ENCODE measurements around the gene ADORA2B.
"Not testable (repeated sequence)": the region's sequence is repeated elsewhere in the genome, so short reads cannot be mapped to it uniquely, and the experiment has no call there.

Gene ADORA2B

DNA sequence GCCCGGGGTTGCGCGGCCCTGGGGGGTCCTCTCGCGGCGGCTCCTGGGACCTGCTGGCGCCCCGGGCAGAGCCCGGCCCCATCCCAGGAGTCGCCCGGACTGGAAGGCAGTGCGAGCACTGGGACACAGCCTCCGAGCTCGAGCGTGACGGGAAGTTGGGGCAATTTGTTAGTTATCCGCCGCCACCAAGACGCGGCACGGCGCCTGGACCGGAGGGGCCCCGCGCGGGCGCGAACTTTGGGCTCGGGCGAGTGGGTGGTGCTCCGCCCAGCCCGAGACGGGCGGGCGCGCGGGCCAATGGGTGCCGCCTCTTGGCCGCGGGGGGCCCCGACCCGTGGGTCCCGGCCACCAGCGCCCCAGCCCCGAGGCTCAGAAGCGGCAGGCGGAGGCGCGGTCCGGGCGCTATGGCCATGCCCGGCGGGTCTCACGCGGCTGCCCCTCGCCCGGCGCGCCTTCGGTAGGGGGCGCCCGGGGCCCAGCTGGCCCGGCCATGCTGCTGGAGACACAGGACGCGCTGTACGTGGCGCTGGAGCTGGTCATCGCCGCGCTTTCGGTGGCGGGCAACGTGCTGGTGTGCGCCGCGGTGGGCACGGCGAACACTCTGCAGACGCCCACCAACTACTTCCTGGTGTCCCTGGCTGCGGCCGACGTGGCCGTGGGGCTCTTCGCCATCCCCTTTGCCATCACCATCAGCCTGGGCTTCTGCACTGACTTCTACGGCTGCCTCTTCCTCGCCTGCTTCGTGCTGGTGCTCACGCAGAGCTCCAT lies at the start of gene ADORA2B:
Gene ADORA2B, plus strand, starts transcription at position 372 of the 768 bp plus-strand sequence. Its CDS starts 119 bp downstream, at position 491.
- DNase-seq, result peak; percentile 23

GRCh38 chr17:15896277-15896676 lies 48.7 kb upstream of the ADORA2B start:
- DNase-seq, result no peak

DNA sequence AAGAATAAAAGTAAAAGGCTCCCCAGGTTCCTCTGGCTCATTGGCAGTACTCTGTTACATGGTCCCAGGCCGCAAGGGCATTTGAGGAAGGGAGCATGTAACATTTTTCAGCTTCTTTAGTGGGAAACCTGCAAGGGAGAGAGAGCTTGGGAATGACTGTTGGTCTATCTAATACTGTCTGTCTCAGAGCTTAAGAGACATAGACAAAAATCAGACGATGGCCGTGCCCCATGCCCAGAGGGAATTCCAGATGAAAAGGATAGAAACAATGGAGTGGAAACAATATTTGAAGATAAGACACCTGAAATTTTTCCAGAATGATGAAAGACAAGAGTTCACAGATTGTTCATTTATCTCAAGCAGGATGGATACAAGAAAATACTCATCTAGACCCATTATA lies 48.1 kb upstream of the ADORA2B start:
- DNase-seq, result no peak

- not testable (repeated sequence) for DNase-seq
These were observed 45.3 kb upstream of the ADORA2B start for GRCh38 chr17:15899596-15899995.

- DNase-seq, result no peak
These were observed 44.1 kb upstream of the ADORA2B start for GRCh38 chr17:15900871-15901270.

DNA sequence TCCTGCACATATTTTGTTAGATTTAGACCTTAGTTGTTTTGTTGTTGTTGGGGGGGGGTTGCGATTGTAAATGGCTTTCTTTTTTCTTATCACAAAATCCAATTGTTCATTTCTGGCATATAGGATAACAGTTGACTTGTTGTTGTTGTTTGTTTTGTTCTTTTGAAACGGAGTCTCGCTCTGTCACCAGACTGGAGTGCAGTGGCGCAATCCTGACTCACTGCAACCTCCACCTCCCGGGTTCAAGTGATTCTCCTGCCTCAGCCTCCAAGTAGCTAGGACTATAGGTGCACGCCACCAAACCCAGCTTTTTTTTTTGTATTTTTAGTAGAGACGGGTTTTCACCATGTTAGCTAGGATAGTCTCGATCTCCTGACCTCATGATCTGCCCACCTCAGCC lies 39.7 kb upstream of the ADORA2B start:
- DNase-seq, result not testable (repeated sequence)

DNA sequence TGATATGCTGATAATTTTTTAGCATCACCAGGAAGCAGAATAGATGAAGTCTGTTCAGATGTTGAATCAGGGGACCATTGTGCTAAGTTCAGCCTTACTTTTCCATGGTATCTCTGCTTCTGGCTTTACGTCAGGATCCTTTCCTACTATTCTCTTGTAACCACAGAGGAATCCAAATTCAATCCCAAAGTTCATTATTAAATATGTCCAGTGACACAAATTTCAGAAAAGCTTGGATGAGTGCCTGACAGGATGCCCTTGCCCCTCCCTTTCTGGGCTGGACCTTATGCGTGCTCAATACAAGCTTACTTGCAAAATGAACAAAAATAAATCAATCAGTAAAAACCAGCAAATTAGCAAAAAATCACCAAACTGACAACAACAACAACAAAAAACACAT lies 37.6 kb upstream of the ADORA2B start:
- DNase-seq, result no peak

DNA sequence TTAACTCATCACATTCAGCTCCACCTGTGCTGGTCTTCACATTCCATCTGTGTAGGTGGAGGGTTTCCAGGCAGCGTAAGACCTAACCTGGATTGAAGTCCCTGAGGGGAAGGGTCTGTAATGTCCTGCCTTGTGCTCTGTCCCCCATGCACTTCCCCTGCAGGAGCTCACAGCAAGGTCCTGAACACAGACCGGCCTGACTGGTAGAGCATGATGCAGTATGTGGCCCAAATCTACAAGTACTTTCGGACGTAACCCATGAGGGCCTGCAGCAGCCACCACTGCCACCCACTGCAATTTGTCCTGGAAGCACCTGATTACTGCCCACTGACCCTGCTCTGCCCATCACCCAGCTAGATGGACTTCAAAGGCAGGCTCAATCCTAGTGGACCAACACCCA lies 36.6 kb upstream of the ADORA2B start:
- DNase-seq, result no peak

DNA sequence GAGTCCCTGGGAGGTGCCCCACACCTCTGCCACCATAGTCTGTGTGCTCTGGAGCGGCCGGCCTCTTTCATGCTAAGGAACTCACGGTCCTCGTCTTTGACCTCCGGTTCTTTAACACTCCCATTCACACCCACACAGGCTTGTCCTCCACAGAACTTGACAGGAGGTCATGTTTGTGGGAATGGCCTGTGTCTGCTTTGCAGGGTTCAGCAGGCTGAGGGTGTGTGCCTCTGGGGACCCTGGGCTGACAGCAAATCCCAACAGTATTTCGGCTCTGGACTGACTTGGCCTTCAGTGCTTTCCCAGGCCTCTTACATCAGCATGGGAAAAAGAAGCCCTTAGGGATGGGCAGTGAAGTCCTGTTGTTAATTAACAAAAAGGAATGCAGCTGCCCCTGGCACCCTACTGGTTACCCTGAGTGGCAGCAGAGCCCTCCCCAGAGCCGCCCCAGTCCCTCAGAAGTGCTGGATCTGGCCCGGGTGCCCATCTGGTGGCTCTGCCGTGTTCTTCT lies 35.4 kb upstream of the ADORA2B start:
- no peak for DNase-seq

GRCh38 chr17:15910791-15911190 lies 34.1 kb upstream of the ADORA2B start:
- DNase-seq, result no peak

GRCh38 chr17:15911701-15912100 lies 33.2 kb upstream of the ADORA2B start:
- not testable (repeated sequence) for DNase-seq

GRCh38 chr17:15912416-15912955 lies 32.4 kb upstream of the ADORA2B start:
- DNase-seq, result no peak

- no peak for DNase-seq
These were observed 31.1 kb upstream of the ADORA2B start for GRCh38 chr17:15913826-15914225.

DNA sequence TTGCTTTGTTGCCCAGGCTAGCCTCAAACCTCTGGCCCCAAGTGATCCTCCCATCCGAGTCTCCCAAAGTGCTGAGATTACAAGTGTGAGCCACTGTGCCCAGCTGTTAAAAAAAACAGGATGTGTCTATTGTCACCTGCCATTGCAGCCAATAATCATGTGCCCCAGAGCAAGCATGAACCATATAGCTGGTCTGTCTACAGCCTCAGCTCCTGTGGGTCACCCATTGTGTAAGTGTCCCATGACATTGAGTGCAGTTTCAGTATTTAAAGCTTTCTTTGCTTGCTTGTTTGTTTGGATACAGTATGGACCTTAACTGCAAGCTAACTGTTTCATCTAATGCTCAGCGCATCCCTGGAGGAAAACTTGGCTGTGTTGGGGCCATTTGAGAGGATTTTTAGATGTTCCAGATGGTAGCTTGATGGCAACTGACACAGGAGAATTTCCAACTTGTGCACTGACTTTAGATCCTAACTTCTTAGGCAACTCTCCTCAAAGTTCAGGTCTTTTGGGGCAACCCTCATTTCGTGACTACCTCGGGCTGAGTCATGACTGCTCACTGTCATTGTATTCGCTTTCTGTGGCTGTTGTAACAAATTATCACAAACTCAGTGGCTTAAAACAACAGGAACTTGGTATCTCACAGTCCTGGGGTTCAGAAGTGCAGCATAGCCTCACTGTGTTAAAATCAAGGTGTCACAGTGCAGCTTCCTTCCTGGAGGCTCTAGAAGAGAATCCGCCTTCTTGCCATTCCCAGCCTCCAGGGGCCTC lies 30.3 kb upstream of the ADORA2B start:
- DNase-seq, result no peak

DNA sequence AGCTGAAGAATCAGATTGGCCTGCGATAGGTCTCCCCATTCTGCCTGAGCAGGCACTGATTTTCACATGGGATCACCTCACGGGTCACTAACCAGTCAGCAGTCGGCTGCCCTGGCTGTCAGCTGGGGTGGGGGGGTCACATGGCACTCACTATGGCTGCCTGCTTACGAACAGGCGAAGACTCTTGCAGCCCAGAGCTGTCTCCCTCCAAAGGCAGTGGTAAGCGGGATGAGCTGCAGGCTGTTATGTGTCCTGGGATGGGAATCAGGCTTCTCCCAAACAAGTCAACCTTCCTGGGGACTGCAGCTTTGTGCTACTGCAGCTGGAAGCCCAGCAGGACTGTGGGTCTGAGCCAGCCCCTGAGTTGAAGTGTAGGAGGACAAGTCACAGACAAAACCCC lies 29.0 kb upstream of the ADORA2B start:
- DNase-seq, result no peak

DNA sequence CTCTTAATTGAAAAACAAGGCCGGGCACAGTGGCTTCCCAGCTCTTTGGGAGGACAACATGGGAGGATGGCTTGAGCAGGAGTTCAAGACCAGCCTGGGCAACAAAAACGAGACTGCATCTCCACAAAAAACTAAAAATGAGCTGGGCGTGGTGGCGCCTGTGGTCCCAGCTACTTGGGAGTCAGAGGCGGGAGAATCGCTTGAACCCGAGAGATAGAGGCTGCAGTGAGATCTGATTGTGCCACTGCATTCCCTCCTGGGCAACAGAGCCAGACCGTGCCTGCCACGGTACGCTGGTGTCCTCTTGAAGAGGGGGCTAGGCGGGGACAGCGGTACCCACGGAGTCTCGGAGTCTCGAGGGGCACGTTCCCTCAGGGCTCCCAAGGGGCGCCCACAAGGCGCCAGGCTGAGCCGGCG lies 27.9 kb upstream of the ADORA2B start:
- DNase-seq, result no peak

- no peak for DNase-seq
These were observed 27.4 kb upstream of the ADORA2B start for GRCh38 chr17:15917438-15918027.

- DNase-seq, result no peak
These were observed 26.7 kb upstream of the ADORA2B start for GRCh38 chr17:15918261-15918660.

DNA sequence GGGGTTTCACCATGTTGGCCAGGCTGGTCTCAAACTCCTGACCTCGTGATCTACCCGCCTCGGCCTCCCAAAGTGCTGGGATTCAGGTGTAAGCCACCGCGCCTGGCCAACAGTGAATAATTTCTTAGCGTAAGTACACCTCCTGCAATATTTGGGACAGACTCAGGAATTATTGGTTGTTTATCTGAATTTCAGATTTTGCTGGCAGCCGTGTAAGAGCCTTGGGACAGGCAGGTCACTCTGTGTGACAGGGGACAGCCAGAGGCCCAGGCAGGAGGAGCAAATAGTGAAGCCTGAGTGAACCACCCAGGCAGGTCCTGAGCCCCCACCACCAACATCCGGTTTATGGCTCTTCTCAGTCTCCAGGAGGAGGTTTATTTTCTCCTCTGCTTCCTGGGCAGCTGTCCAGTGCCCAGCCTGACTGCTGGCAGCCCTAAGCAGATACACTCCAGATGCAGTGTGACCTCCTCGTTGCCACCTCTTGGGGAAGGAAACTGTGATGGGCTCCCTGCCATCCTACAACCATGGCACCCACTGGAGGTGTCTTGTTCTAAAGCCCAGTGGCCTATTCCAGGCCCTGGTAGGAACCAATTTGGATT lies 26.2 kb upstream of the ADORA2B start:
- DNase-seq, result no peak

DNA sequence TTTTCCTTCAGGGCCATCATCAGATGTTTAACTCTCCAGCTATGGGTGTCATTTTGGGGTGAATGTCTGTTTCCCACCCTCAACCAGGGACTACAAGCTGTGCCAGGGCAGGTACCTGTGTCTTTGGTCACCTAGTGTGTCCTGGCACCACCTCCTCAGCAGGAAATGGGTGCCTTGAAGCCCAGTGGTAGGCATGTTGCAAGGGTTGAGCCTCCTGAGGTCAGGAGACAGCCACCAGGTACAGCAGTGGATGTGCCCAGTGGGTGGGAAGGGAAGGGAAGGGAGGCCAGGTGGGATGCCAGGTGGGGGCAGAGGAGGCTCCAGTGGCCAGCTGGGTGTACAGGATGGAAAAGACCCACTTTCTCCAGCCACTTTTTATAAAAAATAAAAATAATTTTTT lies 25.5 kb upstream of the ADORA2B start:
- DNase-seq, result no peak

GRCh38 chr17:15920758-15921239 lies 24.1 kb upstream of the ADORA2B start:
- no peak for DNase-seq

- no peak for DNase-seq
These were observed 23.3 kb upstream of the ADORA2B start for GRCh38 chr17:15921640-15922039.

GRCh38 chr17:15922586-15922985 lies 22.3 kb upstream of the ADORA2B start:
- DNase-seq, result no peak

Measured in activated CD4-positive, alpha-beta T cell treated with anti-CD3 and anti-CD28 coated beads for 1 hour (primary cell).